Measurements from ENCODE around the gene QRSL1. TPM values are rescaled to one million over a fixed set of nuclear protein-coding genes. Genes with fewer than 3 reads are reported as not detected.
A peak's percentile ranks its signal among the peaks of the same experiment; 100 is the strongest.
"Not testable (repeated sequence)": the region's sequence is repeated elsewhere in the genome, so short reads cannot be mapped to it uniquely, and the experiment has no call there.

Gene QRSL1
- total RNA-seq, 1 donor from 2014 or later = 11.8 TPM

GRCh38 chr6:106626485-106626884 lies 2.9 kb upstream of the QRSL1 start:
- intact Hi-C loops (cut with DNase I) = no loop called here
- peaks cover 12% of the 10 kb centered on the region for H3K4me1 ChIP-seq
- H3K36me3 ChIP-seq = no peaks in the 10 kb centered on the region
- no peak overlapping the region for H3K27ac ChIP-seq
- H3K4me3 ChIP-seq = no peak overlapping the region
- TF ChIP-seq, protein P1, sequence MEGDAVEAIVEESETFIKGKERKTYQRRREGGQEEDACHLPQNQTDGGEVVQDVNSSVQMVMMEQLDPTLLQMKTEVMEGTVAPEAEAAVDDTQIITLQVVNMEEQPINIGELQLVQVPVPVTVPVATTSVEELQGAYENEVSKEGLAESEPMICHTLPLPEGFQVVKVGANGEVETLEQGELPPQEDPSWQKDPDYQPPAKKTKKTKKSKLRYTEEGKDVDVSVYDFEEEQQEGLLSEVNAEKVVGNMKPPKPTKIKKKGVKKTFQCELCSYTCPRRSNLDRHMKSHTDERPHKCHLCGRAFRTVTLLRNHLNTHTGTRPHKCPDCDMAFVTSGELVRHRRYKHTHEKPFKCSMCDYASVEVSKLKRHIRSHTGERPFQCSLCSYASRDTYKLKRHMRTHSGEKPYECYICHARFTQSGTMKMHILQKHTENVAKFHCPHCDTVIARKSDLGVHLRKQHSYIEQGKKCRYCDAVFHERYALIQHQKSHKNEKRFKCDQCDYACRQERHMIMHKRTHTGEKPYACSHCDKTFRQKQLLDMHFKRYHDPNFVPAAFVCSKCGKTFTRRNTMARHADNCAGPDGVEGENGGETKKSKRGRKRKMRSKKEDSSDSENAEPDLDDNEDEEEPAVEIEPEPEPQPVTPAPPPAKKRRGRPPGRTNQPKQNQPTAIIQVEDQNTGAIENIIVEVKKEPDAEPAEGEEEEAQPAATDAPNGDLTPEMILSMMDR (IDR thresholded peaks at IDR 0.05) = no peak
- no peaks in the 10 kb centered on the region for H3K9me3 ChIP-seq
- ATAC-seq = no peak
- DNase-seq = no peak
- H3K27me3 ChIP-seq = no peaks in the 10 kb centered on the region

- DNase-seq; H3K27ac ChIP-seq; H3K36me3 ChIP-seq; H3K4me3 ChIP-seq; H3K27me3 ChIP-seq; ATAC-seq; H3K9me3 ChIP-seq; intact Hi-C loops (cut with DNase I): not testable (repeated sequence)
- H3K4me1 ChIP-seq = peaks cover 12% of the 10 kb centered on the region
Observed at GRCh38 chr6:106627760-106628159, 1.6 kb upstream of the QRSL1 start.

GRCh38 chr6:106628658-106629102 lies 698 bp upstream of the QRSL1 start:
- H3K4me1 ChIP-seq = peaks cover 12% of the 10 kb centered on the region
- no peak for DNase-seq
- no peaks in the 10 kb centered on the region for H3K27me3 ChIP-seq
- intact Hi-C loops (cut with DNase I) = no loop called here
- peak overlapping the region; percentile 94 for H3K4me3 ChIP-seq
- ATAC-seq = no peak
- peak overlapping the region; percentile 84 for H3K27ac ChIP-seq
- no peaks in the 10 kb centered on the region for H3K9me3 ChIP-seq
- TF ChIP-seq, protein P1 (IDR thresholded peaks at IDR 0.05) = no peak
- no peaks in the 10 kb centered on the region for H3K36me3 ChIP-seq

GRCh38 chr6:106629859-106630163 lies 433 bp downstream of the QRSL1 start:
- Histone ChIP-seq H3K4me1 (peaks cover 12% of the 10 kb centered on the region), H3K9me3 (no peaks in the 10 kb centered on the region), H3K27ac (peak overlapping the region; percentile 84), H3K36me3 (no peaks in the 10 kb centered on the region), H3K4me3 (peak overlapping the region; percentile 94), H3K27me3 (no peaks in the 10 kb centered on the region)
- no peak for DNase-seq
- TF ChIP-seq, protein P1 (IDR thresholded peaks at IDR 0.05) = no peak
- intact Hi-C loops (cut with DNase I) = no loop called here
- no peak for ATAC-seq

- ATAC-seq = no peak
Observed at GRCh38 chr6:106630366-106630765, 988 bp downstream of the QRSL1 start.

DNA sequence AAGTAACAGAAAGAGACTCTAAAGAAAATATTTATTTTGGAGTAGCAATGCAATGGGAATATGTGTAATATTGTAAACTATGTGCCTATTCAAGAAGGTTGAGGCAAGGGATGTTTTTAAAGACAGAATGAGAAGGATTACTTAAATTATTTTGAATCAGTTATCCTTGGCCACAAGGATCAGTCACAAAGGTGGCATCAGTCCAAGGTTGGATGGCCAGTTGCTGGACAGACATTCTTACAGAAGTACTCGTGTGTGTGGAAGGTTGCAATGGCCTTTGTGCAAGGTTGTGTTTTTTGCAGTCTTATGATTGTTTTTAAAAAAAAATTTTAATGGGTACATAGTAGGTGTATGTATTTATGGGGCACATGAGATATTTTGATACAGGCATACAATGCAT lies 2.0 kb downstream of the QRSL1 start:
- Histone ChIP-seq H3K4me1 (peaks cover 12% of the 10 kb centered on the region), H3K27me3 (no peaks in the 10 kb centered on the region), H3K9me3 (no peaks in the 10 kb centered on the region), H3K36me3 (no peaks in the 10 kb centered on the region), H3K4me3 (no peak overlapping the region), H3K27ac (no peak overlapping the region)
- no peak for DNase-seq
- intact Hi-C loops (cut with DNase I) = no loop called here
- ATAC-seq = no peak
- TF ChIP-seq, protein P1 (IDR thresholded peaks at IDR 0.05) = no peak

More at GRCh38 chr6:106630366-106630765, 988 bp downstream of the QRSL1 start:
- H3K4me3 ChIP-seq = peak overlapping the region; percentile 94
- H3K36me3 ChIP-seq = no peaks in the 10 kb centered on the region
- H3K27me3 ChIP-seq = no peaks in the 10 kb centered on the region
- intact Hi-C loops (cut with DNase I) = no loop called here
- H3K9me3 ChIP-seq = no peaks in the 10 kb centered on the region
- H3K27ac ChIP-seq = no peak overlapping the region
- peaks cover 12% of the 10 kb centered on the region for H3K4me1 ChIP-seq
- TF ChIP-seq, protein P1 (IDR thresholded peaks at IDR 0.05) = no peak
- no peak for DNase-seq

Data from upper lobe of right lung (tissue), 1 donor.